ENCODE measurements around the gene DAB2IP.
"Not testable (repeated sequence)": the region's sequence is repeated elsewhere in the genome, so short reads cannot be mapped to it uniquely, and the experiment has no call there.

DAB2IP gene

DNA sequence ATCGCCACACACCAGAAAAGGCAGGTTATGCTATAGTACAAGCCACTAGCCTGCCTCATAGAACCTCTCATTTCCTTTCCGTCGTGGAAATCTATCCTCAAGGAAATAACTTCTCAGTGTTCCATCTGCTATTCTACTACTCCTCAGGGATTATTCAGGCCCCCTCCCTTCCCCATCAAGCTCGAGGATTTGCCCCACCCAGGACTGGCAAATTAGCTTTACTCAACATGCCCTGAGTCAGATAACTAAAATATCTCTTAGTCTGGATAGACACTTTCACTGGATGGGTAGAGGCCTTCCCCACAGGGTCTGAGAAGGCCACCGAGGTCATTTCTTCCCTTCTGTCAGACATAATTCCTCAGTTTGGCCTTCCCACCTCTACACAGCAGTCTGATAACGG, 142.9 kb downstream of the DAB2IP start:
- DNase-seq (ENCODE audit: low read depth) = not testable (repeated sequence)

GRCh38 chr9:121797081-121797480, 145.6 kb downstream of the DAB2IP start:
- DNase-seq (ENCODE audit: low read depth) = no peak

- DNase-seq (ENCODE audit: low read depth) = no peak
These were observed 147.5 kb downstream of the DAB2IP start for GRCh38 chr9:121798941-121799340.

DNA sequence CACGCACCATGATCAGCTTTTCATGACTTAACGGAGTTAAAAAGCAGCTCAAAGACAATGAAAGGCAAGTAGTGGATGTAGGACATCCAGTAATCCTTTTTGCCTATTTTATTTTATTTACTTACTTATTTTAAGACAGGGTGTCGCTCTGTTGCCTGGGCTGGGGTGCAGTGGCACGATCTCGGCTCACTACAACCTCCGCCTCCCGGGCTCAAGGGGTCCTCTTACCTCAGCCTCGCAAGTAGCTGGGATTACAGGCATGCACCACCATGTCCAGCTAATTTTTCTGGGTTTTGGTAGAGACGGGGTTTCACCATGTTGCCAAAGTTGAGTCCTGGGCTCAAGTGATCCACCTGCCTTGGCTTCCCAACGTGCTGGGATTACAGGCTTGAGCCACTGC, 148.9 kb downstream of the DAB2IP start:
- DNase-seq (ENCODE audit: low read depth) = no peak

GRCh38 chr9:121801579-121801978, 150.1 kb downstream of the DAB2IP start:
- DNase-seq (ENCODE audit: low read depth) = no peak

DNA sequence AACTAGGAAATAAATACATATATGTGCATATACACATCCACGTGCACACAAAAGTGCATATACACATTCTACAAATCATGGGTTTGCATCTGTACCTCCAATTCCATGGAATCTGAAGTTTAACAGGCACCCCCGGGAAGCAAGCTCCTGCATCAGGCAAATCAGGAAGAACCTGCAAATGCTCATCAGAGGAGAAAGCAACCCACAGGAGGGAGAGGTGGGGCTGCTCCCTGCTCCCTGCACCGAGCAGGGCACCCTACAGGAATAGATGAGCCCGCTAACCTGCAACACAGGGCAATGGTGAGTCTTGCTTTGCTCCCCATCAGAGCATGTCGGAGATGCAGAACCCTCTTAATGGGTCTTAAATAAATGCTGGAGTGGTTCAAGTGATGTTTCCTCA, 151.3 kb downstream of the DAB2IP start:
- no peak for DNase-seq (ENCODE audit: low read depth)

GRCh38 chr9:121807069-121807822, 155.8 kb downstream of the DAB2IP start:
- no peak for DNase-seq (ENCODE audit: low read depth)

DNA sequence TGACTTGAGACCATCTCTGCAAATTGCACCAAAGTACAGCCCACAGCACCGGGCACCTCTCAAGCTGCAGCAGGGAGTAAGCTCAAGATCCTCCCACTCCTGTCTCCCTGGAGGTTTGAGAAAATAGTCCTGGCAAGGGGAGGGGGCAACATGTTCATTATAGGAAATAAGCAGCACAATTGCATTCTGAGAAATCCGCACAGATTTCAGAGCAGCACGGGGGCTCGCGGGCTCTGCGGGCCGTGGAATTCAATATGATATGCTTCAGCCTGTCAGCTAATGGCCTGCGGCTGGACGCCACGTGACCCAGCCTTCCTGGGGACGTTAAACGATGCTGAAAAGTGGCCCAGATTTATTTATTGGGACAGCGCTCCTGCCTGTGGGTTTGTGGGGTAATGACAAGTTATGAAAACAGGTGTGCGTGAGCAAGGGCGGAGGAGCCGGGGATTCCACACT, 156.4 kb downstream of the DAB2IP start:
- DNase-seq (ENCODE audit: low read depth) = no peak

DNA sequence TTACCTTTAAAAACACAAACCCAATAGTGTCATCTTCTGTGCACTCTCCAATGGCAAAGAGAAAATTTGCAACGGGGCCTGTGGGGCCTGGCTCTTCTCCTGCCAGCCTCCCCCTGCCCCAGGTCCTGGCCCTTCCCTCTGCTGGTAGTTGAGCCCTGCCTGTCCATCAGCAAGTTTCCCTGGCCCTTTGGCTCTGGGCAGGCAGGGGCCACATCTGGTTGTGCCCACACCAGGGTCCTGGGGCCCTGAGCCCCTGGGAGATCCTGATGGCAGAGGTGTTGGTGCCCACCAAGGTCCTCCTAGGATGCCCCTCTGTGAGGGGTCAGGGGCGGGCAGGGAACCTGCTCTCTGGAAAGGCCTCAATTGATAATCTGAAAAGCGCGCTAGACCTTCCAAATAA, 157.3 kb downstream of the DAB2IP start:
- no peak for DNase-seq (ENCODE audit: low read depth)

DNA sequence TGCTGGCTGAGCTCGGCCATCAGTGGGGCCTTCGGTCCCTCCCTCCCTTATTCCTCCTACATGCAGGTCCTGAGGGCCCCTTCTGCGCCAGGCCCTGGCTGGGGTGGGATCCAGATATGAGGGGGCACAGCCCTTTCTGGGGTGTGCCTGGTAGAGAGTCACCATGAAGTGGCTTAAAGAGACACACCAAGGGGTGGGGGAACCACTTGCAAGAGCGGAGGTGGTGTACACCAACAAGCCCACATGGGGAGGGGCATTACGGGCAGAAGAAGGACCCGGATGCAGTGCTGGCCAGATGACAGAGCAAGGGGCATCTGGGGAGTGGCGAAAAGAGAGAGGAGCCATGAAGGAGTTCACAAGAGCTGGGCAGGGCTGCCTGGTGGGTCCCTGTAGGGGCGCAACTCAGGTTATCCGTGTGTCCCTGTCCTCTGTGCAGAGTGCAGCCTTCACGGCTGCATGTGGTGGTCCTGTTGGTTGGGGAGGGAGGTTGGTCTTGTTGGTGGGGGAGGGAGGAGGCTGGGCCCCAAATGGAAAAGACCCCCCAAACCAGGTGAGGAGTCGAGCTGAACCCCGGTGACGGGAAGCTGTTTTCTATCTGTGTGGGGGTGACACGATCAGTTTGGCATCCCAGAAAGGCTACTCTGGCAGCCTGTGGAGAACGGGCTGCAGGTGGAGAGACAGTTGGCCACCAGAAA, 158.1 kb downstream of the DAB2IP start:
- no peak for DNase-seq (ENCODE audit: low read depth)

DNA sequence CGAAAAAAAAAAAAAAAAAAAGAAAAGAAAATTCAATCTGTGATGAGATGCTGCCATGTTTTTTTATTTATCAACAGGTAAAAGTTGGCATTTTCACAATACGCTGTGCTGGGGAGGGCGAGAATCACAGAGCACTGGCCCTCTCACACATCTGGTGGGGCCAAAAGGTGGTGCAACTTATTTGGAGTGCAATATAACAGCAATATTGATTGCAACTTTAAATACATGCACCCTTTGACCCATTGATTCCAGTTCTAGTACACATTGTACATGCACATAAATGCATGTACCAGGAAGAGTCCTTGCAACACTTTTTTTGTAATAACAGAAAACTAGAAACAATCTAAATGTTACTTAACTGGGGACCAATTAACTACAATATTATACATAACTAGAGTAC, 159.1 kb downstream of the DAB2IP start:
- DNase-seq (ENCODE audit: low read depth) = no peak

- no peak for DNase-seq (ENCODE audit: low read depth)
These were observed 159.7 kb downstream of the DAB2IP start for GRCh38 chr9:121811140-121811539.

DNA sequence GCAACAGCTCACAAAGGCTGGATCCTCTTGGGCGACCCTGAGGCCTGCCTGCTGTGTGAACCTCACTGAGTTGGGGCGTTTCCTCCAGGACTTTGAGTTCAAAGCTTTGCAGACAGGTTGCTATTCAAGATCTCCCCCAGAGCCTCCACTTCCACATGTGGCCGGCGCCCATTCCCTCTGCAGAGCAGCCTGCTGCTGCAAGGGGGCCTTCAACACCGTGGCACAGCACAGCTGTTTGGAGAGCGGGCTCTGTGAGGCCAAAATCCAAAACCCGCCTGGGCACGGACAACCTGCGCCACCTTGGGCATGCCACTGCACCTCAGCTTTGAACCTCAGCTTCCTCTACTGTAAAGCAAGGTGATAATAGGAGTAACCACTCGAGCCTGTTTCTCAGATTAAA, 160.3 kb downstream of the DAB2IP start:
- DNase-seq (ENCODE audit: low read depth) = no peak

GRCh38 chr9:121812159-121812735, 160.8 kb downstream of the DAB2IP start:
- no peak for DNase-seq (ENCODE audit: low read depth)

- no peak for DNase-seq (ENCODE audit: low read depth)
These were observed 162.2 kb downstream of the DAB2IP start for GRCh38 chr9:121813519-121814210.

- no peak for DNase-seq (ENCODE audit: low read depth)
These were observed 163.2 kb downstream of the DAB2IP start for GRCh38 chr9:121814594-121814993.

DNA sequence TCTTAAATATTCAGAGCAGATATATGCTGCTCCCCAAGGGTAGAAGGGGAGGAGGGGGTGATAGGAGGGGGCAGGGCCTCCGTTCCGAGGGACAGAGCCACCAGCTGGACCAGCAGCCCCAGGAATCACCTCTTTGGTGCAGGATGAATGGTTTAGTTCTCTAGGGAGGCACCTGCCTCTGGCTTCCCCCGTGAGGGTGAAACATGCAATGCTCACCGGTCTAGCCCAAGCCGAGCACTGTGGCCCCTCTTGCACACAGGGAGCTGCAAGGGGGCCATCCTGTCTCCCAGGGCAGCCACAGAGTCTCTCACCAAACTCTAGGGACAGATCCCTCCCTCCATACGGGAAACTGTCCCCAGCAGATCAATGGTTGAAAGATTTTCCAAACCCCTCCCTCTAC, 163.7 kb downstream of the DAB2IP start:
- no peak for DNase-seq (ENCODE audit: low read depth)

DNA sequence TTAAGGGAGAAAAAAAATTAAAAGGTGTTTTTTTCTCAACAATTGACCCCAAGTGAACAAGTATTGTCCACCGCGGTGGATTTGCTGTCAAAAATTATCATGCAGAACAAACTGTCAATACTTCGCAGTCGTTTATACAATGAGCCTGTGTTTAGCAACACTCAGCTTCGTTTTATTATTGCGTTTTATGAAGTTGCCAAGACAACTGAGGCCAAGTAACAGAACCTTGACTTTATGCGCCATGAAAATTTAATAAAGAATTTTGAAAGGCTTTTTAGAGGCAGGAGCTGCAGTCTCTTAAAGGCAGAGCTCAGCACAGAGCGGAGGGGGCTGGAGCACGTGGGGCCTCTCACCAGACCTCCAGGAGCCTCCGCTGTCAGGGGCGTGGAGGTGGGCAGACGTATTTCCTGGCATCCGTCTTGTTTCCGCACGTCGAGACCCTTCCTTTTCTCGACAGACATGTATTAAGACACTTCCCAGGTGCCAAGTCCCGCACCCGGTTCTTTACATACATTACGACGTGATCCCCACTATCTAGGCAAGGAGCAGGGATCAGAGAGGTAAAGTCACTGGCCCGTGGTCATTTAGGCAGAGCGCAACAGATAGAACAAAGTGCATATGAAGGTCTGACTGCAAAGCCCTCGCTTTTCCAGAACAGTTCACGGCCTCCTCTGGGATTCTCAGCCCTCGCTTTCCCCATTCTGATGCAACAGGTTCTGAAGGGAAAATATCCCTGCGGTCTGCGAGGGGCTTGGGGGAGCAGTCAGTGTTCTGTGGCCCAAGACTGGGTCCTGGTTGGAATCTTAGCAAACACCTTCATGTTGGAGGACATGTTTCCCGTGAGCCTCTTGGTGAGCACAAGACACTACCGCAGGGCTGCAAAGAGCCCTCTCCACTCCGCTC, 164.4 kb downstream of the DAB2IP start:
- no peak for DNase-seq (ENCODE audit: low read depth)

GRCh38 chr9:121816449-121816817, 165.0 kb downstream of the DAB2IP start:
- no peak for DNase-seq (ENCODE audit: low read depth)

DNA sequence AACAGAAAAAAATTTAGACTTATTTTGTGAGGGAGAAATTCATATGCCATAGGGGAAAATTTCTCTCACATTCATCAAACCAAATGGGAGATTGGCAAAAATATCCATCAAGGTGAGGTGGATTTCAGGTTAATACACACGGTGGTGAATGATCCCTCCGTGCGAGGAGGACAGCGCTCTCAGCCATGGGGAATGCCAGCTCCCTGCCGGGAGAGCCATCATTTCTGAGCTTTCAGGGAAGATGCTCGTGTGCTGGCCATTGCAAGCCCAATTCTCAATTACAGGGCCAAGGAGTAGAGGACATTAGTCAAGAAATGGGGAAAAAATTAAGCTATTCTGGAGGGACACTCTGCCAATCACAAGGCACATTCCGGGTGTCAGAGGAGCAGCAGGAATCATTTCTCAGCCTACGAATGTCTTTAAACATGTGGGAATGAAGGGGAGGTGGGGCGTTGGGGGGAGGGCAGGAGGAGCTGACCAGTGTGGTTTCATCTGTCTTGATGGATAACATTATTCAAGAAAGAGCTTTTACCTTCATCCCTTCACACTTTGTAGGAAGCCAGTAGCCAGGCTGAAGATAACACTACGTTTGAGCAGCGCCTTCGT, 165.5 kb downstream of the DAB2IP start:
- no peak for DNase-seq (ENCODE audit: low read depth)

DNA sequence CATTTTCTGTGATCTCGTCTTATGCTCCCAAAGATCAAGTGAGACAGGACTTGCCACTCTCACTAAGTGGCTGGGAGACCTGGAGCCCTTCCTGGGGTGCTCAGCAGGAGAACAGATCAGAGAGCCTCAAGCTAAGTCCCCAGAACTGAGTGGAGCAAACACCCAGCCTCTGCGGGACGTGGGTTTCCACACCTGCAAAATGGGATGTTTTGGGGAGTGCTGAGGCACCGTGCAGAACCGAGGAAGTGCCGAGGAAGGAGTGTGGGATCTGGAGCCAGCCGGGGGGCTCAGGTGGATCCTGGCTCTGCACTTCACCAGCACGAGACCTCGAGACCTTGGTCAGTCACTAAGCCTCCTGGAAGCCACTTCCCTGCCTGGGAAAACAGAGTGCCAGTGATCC, 166.0 kb downstream of the DAB2IP start:
- DNase-seq (ENCODE audit: low read depth) = no peak
